Measurements from ENCODE around the gene NTSR1.

DNA sequence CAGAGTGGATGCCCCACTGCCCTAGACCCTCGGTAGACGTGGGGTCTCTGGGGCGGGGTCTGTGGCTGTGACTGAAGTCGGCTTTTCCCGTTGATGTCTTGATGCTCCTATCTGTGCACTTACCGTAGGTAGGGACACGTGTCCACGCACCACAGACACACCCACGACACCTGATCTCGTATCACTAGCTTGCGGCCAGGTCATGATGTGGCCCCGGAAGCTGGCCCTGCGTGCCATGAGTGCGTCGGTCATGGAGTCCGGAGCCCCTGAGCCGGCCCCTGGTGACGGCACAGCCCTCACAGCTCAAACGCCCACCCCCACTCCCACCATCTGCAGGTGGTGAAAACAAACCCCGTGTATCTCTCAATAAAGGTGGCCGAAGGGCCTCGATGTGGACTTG, 53.7 kb downstream of the NTSR1 start:
- TF ChIP-seq POLR2A (IDR thresholded peaks at IDR 0.05; ENCODE audit: low read depth, low read length) (no peak), POLR2AphosphoS5 (IDR thresholded peaks at IDR 0.05; ENCODE audit: low read depth, low read length) (no peak), TAF1 (IDR thresholded peaks at IDR 0.05; ENCODE audit: low read depth, low read length) (no peak), PAX5 (IDR thresholded peaks at IDR 0.05; ENCODE audit: insufficient read depth, low read length, severe bottlenecking) (no peak), SPI1 (IDR thresholded peaks at IDR 0.05; ENCODE audit: low read depth, low read length) (no peak)

Data from GM12891 (cell line).